Breast epithelium (tissue), 4 donors: ENCODE measurements around the gene FERMT1. TPM values are rescaled to one million over a fixed set of nuclear protein-coding genes. Genes with fewer than 3 reads are reported as not detected.

Experiments
- DNase-seq, 2 donors: peaks; one replicate each; pipeline ENCODE4 v3.0.0-alpha.2; 2019; ENCODE audit warnings: low spot score in 2 of 2
- H3K27ac ChIP-seq, 2 donors: fragments of 200-600 bp; sonication (generic) in 1 of 2; one replicate each; pipeline ENCODE4 v1.5.1; 2016 to 2019; ENCODE audit warnings: mild to moderate bottlenecking in 1 of 2
- H3K27me3 ChIP-seq, 2 donors: fragments of 200-600 bp; sonication (generic) in 1 of 2; one replicate each; pipeline versions ENCODE4 v1.5.1 to v1.6.0; 2017 to 2019; ENCODE audit warnings: control low read depth in 1 of 2, mild to moderate bottlenecking in 1 of 2
- H3K36me3 ChIP-seq: fragments of 200-600 bp; one replicate; pipeline ENCODE4 v1.5.1; 2019
- H3K4me1 ChIP-seq, 2 donors: fragments of 200-600 bp; sonication (generic); one replicate each; pipeline ENCODE4 v1.5.1; 2016 to 2019; ENCODE audit warnings: control low read depth in 1 of 2
- H3K4me3 ChIP-seq, 3 donors: fragments of 200-600 bp; sonication (generic); 1 replicate in 2 of 3; 2 replicates in 1 of 3; pipeline ENCODE4 v1.5.1; 2016 to 2019; ENCODE audit warnings: mild to moderate bottlenecking in 3 of 3, moderate library complexity in 2 of 3
- H3K9me3 ChIP-seq, 2 donors: fragments of 200-600 bp; sonication (generic) in 1 of 2; one replicate each; pipeline ENCODE4 v1.5.1; 2016 to 2019; ENCODE audit warnings: control low read depth in 1 of 2
- POLR2A ChIP-seq: fragments of 450-650 bp; IDR thresholded peaks from one replicate; pipeline ENCODE4 v1.6.1; 2016; ENCODE audit warnings: antibody characterized with exemption, mild to moderate bottlenecking, moderate library complexity
- POLR2AphosphoS5 ChIP-seq, 3 donors: sonication (generic); formaldehyde crosslinking; IDR thresholded peaks; one replicate each; pipeline ENCODE4 v1.6.1; 2017; ENCODE audit warnings: antibody characterized with exemption in 3 of 3
- intact Hi-C: fragments of 100-400 bp; cut with DNase I; formaldehyde crosslinking; loops from one replicate; pipeline ENCODE4 v1.15.1; 2023; ENCODE audit warnings: low total_unique reads
- total RNA-seq, 3 donors: library from RNA; depleted of rRNA; stranded (reverse); fragments of >200 nt; gene quantifications; one replicate each; pipeline ENCODE4 v1.1.0, GENCODE V29; 2016
- TF ChIP-seq, protein P1 (sequence below), 3 donors: fragments of 450-650 bp; IDR thresholded peaks; one replicate each; pipeline ENCODE4 v1.5.1; 2016 to 2017; ENCODE audit warnings: antibody characterized with exemption in 3 of 3, mild to moderate bottlenecking in 3 of 3, moderate library complexity in 3 of 3

FERMT1 gene
- total RNA-seq, 3 donors from 2014 or later: under 0.01 to 2.0 (median 0.98) TPM

- Histone ChIP-seq H3K4me3 (no peak overlapping the region), H3K4me1 (no peaks in the 10 kb centered on the region), H3K9me3 (no peaks in the 10 kb centered on the region), H3K36me3 (no peaks in the 10 kb centered on the region), H3K27me3 (no peaks in the 10 kb centered on the region), H3K27ac (no peak overlapping the region)
- TF ChIP-seq POLR2A (no peak), POLR2AphosphoS5 (IDR thresholded peaks at IDR 0.05) (no peak)
- TF ChIP-seq, protein P1, sequence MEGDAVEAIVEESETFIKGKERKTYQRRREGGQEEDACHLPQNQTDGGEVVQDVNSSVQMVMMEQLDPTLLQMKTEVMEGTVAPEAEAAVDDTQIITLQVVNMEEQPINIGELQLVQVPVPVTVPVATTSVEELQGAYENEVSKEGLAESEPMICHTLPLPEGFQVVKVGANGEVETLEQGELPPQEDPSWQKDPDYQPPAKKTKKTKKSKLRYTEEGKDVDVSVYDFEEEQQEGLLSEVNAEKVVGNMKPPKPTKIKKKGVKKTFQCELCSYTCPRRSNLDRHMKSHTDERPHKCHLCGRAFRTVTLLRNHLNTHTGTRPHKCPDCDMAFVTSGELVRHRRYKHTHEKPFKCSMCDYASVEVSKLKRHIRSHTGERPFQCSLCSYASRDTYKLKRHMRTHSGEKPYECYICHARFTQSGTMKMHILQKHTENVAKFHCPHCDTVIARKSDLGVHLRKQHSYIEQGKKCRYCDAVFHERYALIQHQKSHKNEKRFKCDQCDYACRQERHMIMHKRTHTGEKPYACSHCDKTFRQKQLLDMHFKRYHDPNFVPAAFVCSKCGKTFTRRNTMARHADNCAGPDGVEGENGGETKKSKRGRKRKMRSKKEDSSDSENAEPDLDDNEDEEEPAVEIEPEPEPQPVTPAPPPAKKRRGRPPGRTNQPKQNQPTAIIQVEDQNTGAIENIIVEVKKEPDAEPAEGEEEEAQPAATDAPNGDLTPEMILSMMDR (IDR thresholded peaks at IDR 0.05): no peak
- DNase-seq: no peak
- intact Hi-C loops: no loop called here
Observed at GRCh38 chr20:6121504-6121903, 1.3 kb downstream of the FERMT1 start.

- H3K36me3 ChIP-seq: no peaks in the 10 kb centered on the region
- H3K4me1 ChIP-seq: no peaks in the 10 kb centered on the region
- H3K4me3 ChIP-seq: no peak overlapping the region
- no peak overlapping the region for H3K27ac ChIP-seq
- DNase-seq: no peak
- TF ChIP-seq, protein P1 (IDR thresholded peaks at IDR 0.05): no peak
- TF ChIP-seq POLR2A: no peak
- no peak for TF ChIP-seq POLR2AphosphoS5 (IDR thresholded peaks at IDR 0.05)
- H3K9me3 ChIP-seq: no peaks in the 10 kb centered on the region
- H3K27me3 ChIP-seq: no peaks in the 10 kb centered on the region
- intact Hi-C loops: no loop called here
Observed at GRCh38 chr20:6120491-6120988, 2.3 kb downstream of the FERMT1 start.

DNA sequence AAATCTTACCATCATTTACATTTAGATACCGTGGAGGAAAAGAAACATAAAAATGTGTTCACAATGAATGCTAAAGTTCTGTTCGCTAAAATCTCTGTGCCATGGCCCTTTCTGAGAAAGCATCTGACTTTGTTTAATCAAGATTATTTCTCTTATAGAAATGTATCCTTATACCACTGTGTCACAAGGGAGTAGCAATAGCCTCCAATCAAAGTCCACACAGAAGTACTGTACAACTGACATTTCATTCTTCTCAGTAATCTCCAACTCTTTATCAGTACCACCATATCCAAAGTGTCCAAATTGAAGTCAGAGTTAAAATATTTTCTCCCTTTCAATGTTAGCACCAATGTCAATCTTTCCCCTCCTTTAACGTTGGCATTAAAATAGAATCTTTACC lies 6.1 kb downstream of the FERMT1 start:
- Histone ChIP-seq H3K36me3 (no peaks in the 10 kb centered on the region), H3K4me3 (no peak overlapping the region), H3K9me3 (peaks cover 0 to 13% of the 10 kb centered on the region in 2 donors), H3K4me1 (no peaks in the 10 kb centered on the region), H3K27ac (no peak overlapping the region), H3K27me3 (no peaks in the 10 kb centered on the region)
- intact Hi-C loops: no loop called here
- TF ChIP-seq POLR2AphosphoS5 (IDR thresholded peaks at IDR 0.05): no peak
- no peak for TF ChIP-seq POLR2A
- TF ChIP-seq, protein P1 (IDR thresholded peaks at IDR 0.05): no peak
- DNase-seq: no peak

DNA sequence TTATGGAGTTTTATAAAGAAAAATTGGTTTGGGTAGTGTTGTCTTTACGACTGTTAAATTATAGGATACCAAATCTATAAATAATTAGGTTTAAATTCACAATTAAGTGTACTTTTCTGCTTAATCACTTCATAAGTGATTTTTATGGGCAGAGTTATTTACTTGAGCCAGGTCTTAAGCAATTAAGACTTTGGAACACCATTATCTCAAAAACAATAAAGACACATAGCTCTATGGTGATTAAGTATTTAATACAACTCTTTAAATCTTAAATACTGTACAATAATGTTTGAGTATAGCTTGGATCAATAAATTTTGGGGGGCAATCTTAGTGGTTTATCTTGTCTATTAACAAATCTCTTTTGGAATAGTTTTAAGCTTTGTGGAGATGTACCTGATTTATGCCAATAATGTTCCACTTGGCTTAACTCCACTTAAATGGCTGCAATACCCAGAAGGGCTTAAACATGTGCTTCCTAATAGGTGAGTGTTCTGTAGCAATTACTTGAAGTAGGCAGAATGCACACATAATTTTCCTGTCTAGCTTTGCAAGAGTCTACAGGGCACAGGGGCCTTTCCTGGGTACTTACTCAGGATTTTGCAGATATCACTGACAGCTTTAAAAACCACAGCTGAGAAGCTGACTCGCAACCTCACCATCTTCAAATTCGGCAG lies 7.5 kb downstream of the FERMT1 start:
- intact Hi-C loops: no loop called here
- Histone ChIP-seq H3K36me3 (no peaks in the 10 kb centered on the region), H3K4me1 (no peaks in the 10 kb centered on the region), H3K27ac (no peak overlapping the region), H3K27me3 (no peaks in the 10 kb centered on the region), H3K4me3 (no peak overlapping the region), H3K9me3 (peaks cover 0 to 13% of the 10 kb centered on the region in 2 donors)
- DNase-seq: no peak
- TF ChIP-seq POLR2A: no peak
- TF ChIP-seq, protein P1 (IDR thresholded peaks at IDR 0.05): no peak
- no peak for TF ChIP-seq POLR2AphosphoS5 (IDR thresholded peaks at IDR 0.05)

DNA sequence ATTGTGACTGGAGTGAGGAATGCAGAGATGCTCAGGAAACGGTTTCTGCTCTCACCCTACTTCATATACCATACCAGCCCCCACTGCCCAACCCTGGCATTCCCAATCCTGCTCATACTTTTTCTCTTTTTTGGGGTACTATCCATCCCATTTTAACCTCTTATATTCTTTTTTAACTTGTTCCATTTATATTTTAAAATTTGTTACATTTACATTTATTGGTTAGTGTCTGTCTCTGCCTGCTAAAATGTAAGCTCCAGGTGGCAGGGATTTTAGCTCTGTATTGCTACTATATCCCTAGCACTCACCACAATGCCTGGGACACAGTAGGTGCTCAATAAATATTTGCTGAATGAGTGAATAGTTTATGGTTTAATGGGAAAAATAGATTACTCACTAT lies 8.1 kb downstream of the FERMT1 start:
- peaks cover 0 to 13% of the 10 kb centered on the region in 2 donors for H3K9me3 ChIP-seq
- H3K27ac ChIP-seq: no peak overlapping the region
- TF ChIP-seq, protein P1 (IDR thresholded peaks at IDR 0.05): no peak
- TF ChIP-seq POLR2A (no peak), POLR2AphosphoS5 (IDR thresholded peaks at IDR 0.05) (no peak)
- intact Hi-C loops: no loop called here
- no peak overlapping the region for H3K4me3 ChIP-seq
- no peaks in the 10 kb centered on the region for H3K4me1 ChIP-seq
- no peak for DNase-seq
- no peaks in the 10 kb centered on the region for H3K27me3 ChIP-seq
- no peaks in the 10 kb centered on the region for H3K36me3 ChIP-seq
